RPMI7951 (cell line): ENCODE measurements around the gene HSD17B14. TPM values are rescaled to one million over a fixed set of nuclear protein-coding genes. Genes with fewer than 3 reads are reported as not detected.

ENCODE experiments used
- DNase-seq: peaks from one replicate; pipeline ENCODE4 v3.0.0-alpha.2; 2012; ENCODE audit warnings: low read depth
- total RNA-seq: library from RNA; depleted of rRNA; stranded (reverse); fragments of >200 nt; shearing (Covaris generic); gene quantifications from 2 replicates; pipeline ENCODE4 v1.2.3, GENCODE V29; 2014

HSD17B14 gene
- total RNA-seq, 1 experiment from 2014 or later: 0.84 TPM

- no peak for DNase-seq
These were observed 6.2 kb downstream of the HSD17B14 start for GRCh38 chr19:48830088-48830487.

DNA sequence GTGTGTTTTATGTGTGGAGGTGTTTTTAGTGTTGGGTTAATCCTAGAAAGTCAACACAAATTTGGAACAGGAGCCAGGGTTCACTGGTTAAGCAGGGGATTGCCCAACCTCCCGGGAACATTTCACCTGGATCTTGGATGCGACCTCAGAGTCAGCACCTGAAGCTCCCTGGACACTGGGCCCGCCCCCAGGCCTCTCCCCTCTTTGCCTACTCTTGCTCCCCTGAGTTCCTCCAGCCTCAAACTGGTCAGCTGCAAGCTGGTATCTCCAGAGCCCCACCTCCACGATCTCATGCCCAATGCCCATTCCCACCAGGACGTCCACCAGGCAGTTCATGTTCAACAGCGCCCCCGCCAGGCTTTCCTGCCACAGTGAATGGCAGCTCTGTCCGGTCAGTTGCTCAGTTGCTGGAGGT is 9.7 kb downstream of the HSD17B14 start:
- no peak for DNase-seq

DNA sequence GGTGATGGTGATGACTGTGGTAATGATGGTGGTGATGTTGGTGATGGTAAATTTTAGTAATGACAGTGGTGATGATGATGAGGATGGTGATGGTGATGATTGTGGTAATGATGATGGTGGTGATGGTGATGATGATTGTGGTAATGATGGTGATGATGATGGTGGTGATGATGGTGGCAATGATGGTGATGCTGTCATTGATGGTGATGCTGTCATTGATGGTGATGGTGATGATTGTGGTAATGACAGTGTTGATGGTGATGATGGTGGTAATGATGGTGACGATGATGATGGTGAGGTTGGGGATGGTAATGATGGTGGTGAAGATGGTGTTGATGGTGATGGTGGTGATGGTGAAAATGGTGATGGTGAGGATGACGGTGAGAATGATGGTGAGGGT is 13.8 kb downstream of the HSD17B14 start:
- DNase-seq: no peak

DNA sequence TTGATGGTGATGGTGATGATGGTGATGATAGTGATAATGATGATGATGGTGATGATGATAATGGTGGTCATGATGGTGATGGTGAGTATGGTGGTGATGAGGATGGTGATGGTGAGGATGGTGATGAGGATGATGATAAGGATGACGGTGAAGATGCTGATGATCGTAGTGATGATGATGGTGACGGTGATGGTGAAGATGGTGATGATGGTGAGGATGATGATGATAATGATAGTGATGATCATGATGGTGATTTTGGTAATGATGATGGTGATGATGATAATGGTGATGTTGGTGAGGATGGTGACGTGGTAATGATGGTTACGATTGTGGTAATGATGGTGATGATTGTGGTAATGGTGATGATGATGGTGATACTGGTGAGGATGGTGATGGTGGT is 14.7 kb downstream of the HSD17B14 start:
- DNase-seq: no peak

- DNase-seq: peak; percentile 90
These were observed 16.9 kb downstream of the HSD17B14 start for GRCh38 chr19:48819366-48819816.

- DNase-seq: no peak
These were observed 18.0 kb downstream of the HSD17B14 start for GRCh38 chr19:48818234-48818820.

- DNase-seq: no peak
These were observed 18.6 kb downstream of the HSD17B14 start for GRCh38 chr19:48817585-48818124.

DNA sequence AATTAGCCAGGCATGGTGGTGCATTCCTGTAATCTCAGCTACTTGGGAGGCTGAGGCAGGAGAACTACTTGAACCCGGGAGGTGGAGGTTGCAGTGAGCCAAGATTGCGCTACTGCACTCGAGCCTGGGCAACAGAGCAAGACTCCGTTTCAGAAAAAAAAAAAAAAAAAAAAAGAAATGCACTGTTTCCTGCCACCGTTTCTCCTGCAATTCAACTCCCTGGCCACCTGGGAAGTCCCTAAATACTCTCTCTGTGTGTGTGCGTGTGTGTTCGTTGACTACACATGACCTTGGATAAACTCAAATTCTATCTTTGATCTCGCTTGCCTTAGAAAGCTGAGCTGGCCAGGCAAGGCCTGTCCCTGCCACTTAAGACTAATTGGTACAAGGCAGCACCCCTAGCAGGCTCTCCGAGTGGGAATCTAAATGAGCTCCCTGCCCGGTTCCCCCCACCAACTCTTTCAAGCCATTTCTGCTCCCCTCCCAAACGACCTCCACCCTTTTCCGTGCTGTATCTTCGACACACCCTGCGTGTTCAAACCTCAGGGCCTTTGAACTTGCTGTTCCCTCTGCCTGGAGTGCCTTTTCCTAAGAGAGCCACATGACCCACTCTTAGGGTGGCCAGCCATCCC is 20.3 kb downstream of the HSD17B14 start:
- DNase-seq: peak; percentile 39

DNA sequence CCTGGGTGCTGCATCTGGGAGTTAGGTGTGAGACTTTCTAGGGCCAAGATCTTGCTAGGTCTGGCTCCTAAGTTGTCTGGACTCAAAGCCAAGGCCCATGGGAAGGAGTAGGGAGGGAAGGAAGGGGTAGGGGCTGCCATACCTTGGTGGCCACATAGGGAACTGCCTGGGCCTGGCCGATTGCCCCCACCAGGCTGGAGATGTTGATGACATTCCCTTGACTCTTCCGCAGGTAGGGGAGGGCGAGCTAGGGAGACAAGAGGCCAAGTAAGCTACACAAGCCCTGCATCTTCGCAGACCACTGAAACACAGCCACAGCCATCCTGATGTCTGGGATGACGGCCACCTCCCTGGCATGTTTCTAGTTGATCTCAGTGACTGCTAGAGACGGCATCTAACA is 21.4 kb downstream of the HSD17B14 start:
- DNase-seq: no peak

DNA sequence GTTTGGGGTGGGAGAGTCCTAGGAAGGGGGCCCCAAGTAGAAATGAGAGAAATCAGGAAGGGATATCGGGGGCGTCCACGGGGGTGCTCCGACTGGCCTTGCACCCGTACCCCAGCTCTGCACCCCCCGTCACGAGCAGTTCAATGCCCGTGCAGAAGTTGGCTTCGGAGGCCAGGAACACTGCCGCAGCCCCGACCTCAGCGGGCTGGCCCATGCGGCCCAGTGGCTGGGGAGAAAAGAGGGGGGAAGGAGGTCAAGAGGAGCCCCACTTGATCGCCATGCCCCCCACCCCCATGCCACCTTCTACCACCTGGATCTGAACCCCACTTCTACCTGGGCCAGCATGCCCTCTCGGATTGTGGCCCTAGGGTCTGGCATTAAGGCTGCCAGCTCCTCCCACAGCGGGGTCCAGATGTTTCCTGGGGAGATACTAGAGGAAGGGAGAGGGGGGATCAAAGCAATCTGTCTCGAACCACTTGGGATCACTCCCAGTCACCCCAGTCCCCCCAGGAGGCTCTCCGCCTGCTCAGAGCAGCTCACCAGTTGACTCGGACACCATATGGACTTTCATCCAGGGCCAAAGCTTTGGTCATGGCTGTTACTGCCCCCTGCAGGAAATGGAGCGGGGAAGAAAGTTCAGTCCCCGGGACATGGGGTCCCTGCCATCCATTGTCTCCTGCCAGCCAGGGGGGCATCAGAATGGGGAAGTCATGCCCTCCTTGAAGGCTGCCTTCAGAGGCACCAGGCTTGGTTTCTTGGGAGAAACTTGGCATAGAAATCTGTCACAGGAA is 23.0 kb downstream of the HSD17B14 start:
- DNase-seq: no peak

GRCh38 chr19:48812094-48812929 is 24.0 kb downstream of the HSD17B14 start:
- no peak for DNase-seq

DNA sequence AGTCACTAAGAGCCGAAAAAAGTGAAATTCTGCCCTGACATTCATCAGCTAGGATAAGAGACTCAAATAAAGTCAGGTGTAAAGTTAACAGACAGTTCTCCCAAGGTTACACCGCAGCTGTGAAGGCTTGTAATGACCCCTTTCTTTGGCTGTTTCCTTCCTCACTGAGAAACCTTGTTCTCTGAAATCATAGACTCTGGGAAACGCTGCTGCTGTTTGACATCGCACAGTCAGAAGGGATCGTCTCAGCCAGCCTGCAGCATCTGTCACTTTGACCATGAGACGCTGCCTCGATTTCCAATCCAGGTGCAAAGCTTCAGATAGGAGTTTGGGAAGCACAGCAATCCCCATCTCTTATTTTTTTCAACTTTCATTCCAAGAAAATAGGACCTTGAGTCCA is 26.1 kb downstream of the HSD17B14 start:
- no peak for DNase-seq

DNA sequence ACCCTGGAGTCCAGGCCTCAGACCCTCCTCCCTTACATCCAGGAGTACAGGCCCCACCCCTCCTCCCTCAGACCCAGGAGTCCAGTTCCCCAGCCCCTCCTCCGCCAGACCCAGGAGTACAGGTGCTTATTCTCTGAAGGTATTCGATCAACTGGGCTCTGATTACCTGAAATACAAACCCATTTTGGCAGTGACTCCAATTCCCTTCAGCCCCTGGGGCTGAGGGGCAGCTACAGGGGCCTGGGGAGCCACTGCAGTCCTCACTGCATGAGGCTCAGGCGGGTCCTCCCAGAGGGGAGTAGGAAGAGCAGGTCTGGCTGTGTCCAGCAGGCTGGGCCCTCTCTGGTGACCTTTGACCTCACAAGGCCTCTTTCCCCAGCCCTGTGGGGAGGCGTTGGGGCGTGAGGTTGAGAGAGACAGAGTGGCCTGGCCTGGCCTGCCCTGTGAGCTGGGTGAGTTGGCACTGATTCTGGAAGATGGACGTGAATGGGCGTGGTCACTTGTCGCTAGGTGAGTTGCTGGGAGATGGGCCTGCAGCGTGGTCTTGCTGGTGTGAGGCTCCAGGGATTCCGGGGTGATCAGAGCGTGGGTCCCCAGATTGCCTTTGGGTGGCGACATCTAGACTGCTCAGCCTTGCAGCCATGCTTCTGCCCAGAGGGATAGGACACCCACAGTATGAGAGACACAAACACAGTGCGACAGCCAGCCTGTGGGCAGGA is 28.5 kb downstream of the HSD17B14 start:
- DNase-seq: no peak

DNA sequence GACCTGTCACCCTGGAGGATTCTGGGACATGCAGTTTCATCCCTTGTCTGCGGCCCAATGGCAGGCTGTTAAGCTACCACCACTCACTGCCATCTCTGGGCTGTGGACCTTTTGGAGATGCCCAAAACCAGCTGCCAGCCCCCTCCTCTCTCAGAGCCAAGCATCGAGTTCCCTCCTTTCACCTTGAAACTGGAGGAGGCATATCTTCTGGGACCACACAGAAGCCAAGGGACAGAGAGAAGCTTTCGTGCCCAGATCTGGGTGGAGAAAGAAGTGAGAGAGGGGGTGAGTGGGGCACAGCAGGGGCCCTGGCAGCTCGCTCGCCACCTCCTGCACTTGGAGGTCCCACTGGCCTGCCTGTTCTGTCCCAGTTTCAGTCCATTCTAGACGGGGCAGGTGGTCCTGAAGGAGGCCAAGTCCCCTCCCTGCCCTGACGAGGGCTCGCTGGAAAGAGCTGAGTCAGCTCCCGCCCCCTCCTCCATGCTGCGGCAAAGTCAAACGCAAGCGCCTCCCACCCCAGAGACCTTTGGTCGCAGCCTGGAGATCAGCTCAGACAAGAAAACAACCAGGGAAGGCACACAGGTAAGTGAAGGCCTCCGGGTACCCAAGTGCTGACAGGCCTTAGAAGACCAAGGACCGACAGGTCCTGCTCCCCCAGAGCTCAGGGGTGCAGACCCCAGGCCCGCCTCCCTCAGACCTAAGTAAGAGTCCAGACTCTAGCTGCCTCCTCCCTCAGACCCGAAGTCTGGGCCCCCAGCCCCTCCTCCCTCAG is 29.3 kb downstream of the HSD17B14 start:
- DNase-seq: peak; percentile 50

- no peak for DNase-seq
These were observed 29.8 kb downstream of the HSD17B14 start for GRCh38 chr19:48806518-48806817.

DNA sequence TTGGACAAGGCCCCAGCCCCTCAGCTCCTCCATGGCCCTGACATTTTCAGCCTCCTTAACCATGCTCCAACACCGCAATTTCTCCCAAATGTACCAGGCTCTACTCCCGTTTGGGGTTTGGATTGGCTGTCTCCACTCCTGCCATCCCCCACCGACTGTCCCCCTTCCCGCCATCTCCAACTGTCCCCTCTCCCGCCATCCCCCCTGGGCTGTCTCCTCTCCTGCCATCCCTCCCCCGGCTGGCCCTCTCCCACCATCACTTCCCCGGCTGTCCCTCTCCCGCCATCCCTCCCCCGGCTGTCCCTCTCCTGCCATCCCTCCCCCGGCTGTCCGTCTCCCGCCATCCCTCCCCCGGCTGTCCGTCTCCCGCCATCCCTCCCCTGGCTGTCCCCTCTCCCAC is 30.8 kb downstream of the HSD17B14 start:
- DNase-seq: no peak

- no peak for DNase-seq
These were observed 31.8 kb downstream of the HSD17B14 start for GRCh38 chr19:48804496-48804895.

DNA sequence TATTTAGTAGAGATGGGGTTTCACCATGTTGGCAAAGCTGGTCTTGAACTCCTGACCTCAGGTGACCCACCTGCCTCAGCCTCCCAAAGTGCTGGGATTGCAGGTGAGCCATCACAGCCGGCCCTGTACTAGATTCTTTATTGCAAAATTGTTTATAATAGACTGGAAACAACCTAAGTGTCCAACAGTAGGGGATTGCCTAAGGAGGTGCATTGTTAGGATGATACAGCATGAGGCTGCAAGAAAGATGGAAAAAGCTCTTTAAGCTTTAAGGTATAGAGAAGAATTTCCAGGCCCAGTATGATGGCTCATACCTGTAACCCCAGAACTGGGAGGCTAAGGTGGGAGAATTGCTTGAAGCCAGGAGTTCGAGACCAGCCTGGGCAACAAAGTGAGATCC is 33.7 kb downstream of the HSD17B14 start:
- DNase-seq: no peak

DNA sequence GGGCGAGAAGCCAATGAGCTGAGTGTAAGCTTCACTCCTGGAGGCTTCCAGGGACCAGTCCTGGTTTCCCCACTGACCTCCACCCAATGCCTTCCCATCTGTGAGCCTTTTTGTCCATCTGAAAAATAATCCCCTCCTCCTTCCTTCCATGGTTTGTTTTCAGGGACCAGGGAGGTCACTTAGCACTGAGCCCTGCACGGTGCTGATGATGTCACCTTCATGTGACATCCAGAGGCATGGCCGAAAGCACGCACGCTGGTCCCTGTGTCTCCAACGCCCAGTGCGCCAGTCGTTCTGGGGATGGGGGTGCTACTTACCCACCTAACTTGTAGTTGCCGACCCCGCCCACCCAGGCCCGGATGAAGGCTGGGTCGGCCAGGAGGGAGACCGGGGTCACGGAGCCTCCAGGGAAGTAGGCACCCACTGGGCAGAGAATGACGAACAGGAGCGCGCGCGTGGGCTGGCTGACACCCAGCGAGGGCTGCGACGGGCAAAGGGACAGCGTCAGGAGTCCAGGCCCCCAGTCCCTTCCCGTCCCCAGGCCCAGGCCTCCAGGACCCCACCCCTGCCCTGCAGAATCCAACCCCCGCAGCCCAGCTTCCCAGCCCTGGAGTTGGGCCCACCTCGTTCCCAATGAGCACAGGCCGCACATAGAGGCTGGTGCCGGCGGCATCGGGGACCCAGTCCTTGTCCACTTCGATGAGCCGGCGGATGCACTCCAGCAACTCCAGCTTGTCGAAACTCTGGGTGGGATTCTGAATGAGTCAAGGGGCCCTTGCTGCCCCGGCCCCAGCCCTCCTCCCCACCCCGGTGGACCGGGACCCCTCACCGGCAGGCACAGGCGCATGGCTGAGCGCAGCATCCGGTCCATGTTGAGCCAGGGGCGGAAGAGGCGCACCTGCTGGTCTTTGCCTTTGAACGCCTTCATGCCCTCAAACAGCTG is 36.7 kb downstream of the HSD17B14 start:
- no peak for DNase-seq
